B cell (primary cell): ENCODE data around the gene SPEG. TPM values are rescaled to one million over a fixed set of nuclear protein-coding genes. Genes with fewer than 3 reads are reported as not detected.

Source experiments
- ATAC-seq: fragments of 200-7000 bp; cut with Tn5 transposase; one replicate; pipeline ENCODE4 v1.10.0; 2021; ENCODE audit warnings: low read depth, mild to moderate bottlenecking, moderate number of reproducible peaks, moderate library complexity
- CTCF ChIA-PET: fragments of 350-600 bp; sonication (Branson Sonifier 250); formaldehyde crosslinking; loops from one replicate; lab custom pipeline; 2021; ENCODE audit warnings: antibody characterized with exemption, inconsistent platforms; lab: Charles Lee
- POLR2A ChIA-PET: fragments of 350-600 bp; sonication (Branson Sonifier 250); formaldehyde crosslinking; loops from one replicate; lab custom pipeline; 2021; ENCODE audit warnings: antibody characterized with exemption; lab: Charles Lee
- DNase-seq: peaks from one replicate; pipeline ENCODE4 v3.0.0; 2013
- H2AFZ ChIP-seq: 2 replicates; pipeline ENCODE4 v1.6.1; 2012; ENCODE audit warnings: mild to moderate bottlenecking, low read depth, low read length; ENCODE audit not compliant: insufficient read depth, poor library complexity, severe bottlenecking
- H3K27ac ChIP-seq, 2 donors: 1 replicate in 1 of 2; 2 replicates in 1 of 2; pipeline ENCODE4 v1.5.1; 2012 to 2013; ENCODE audit warnings: low read length in 2 of 2, mild to moderate bottlenecking in 2 of 2, moderate library complexity in 1 of 2
- H3K27me3 ChIP-seq, 4 experiments: fragments of 200-600 bp in 1 of 4; sonication (generic) in 1 of 4; replicated peaks in 1 of 4; 1 replicate in 2 of 4; 2 replicates in 2 of 4; pipeline versions ENCODE4 v1.6.1 to v1.7.0; 2013 to 2016; ENCODE audit warnings: low read length in 3 of 4, mild to moderate bottlenecking in 2 of 4, mixed read lengths in 1 of 4, moderate library complexity in 1 of 4; ENCODE audit not compliant: insufficient read depth in 4 of 4, control insufficient read depth in 3 of 4; ENCODE audit errors: control extremely low read depth in 1 of 4
- H3K36me3 ChIP-seq, 2 experiments: replicated peaks in 1 of 2; 1 replicate in 1 of 2; 2 replicates in 1 of 2; pipeline versions ENCODE4 v1.6.1 to v1.7.1; 2013; ENCODE audit warnings: low read length in 1 of 2; ENCODE audit not compliant: insufficient read depth in 2 of 2, control insufficient read depth in 1 of 2; ENCODE audit errors: control extremely low read depth in 1 of 2, extremely low read depth in 1 of 2
- H3K4me1 ChIP-seq, 2 donors: fragments of 200-600 bp in 1 of 2; sonication (generic) in 1 of 2; 1 replicate in 1 of 2; 2 replicates in 1 of 2; pipeline versions ENCODE4 v1.5.1 to v1.6.1; 2013 to 2017; ENCODE audit warnings: low read length in 2 of 2; ENCODE audit not compliant: control insufficient read depth in 2 of 2, insufficient read depth in 2 of 2
- H3K4me2 ChIP-seq: replicated peaks from 2 replicates; pipeline ENCODE3; 2012; ENCODE audit warnings: mild to moderate bottlenecking, low read depth, low read length; ENCODE audit not compliant: poor library complexity, severe bottlenecking
- H3K4me3 ChIP-seq, 5 experiments: fragments of 200-600 bp in 1 of 5; sonication (generic) in 1 of 5; 1 replicate in 3 of 5; 2 replicates in 2 of 5; pipeline versions ENCODE4 v1.5.1 to v1.7.0; 2011 to 2016; ENCODE audit warnings: low read length in 4 of 5, mild to moderate bottlenecking in 4 of 5, low read depth in 2 of 5, control low read depth in 1 of 5, moderate library complexity in 1 of 5; ENCODE audit not compliant: insufficient read depth in 1 of 5; ENCODE audit errors: control extremely low read depth in 1 of 5, extremely low read depth in 1 of 5
- H3K79me2 ChIP-seq: fragments of 200-600 bp; sonication (generic); one replicate; pipeline ENCODE4 v1.6.0; 2016; ENCODE audit warnings: low read length; ENCODE audit not compliant: control insufficient read depth, insufficient read depth
- H3K9ac ChIP-seq: fragments of 200-600 bp; sonication (generic); 2 replicates; pipeline ENCODE4 v1.6.1; 2017; ENCODE audit warnings: mild to moderate bottlenecking, low read length, moderate library complexity
- H3K9me3 ChIP-seq, 3 donors: one replicate each; pipeline versions ENCODE4 v1.6.1 to v1.7.1; 2013; ENCODE audit warnings: low read length in 2 of 3; ENCODE audit not compliant: control insufficient read depth in 2 of 3, insufficient read depth in 1 of 3; ENCODE audit errors: control extremely low read depth in 1 of 3
- H4K20me1 ChIP-seq: 2 replicates; pipeline ENCODE4 v1.6.0; 2012; ENCODE audit warnings: mild to moderate bottlenecking, low read length; ENCODE audit not compliant: insufficient read depth, control insufficient read depth, poor library complexity, severe bottlenecking
- H3K27ac Mint-ChIP-seq: one replicate; pipeline ENCODE4 v1.8.0; 2021; ENCODE audit warnings: mixed read lengths
- H3K27me3 Mint-ChIP-seq: one replicate; pipeline ENCODE4 v1.8.0; 2021; ENCODE audit warnings: mixed read lengths
- H3K4me1 Mint-ChIP-seq: one replicate; pipeline ENCODE4 v1.8.0; 2021; ENCODE audit warnings: mixed read lengths
- H3K4me3 Mint-ChIP-seq: one replicate; pipeline ENCODE4 v1.8.0; 2021; ENCODE audit warnings: mixed read lengths
- H3K9me3 Mint-ChIP-seq: one replicate; pipeline ENCODE4 v1.8.0; 2022; ENCODE audit warnings: mixed read lengths; ENCODE audit not compliant: insufficient read depth
- CTCF ChIP-seq: fragments of 200-600 bp; IDR thresholded peaks from one replicate; pipeline ENCODE4 v1.8.0; 2022; ENCODE audit warnings: antibody characterized with exemption, mild to moderate bottlenecking
- EZH2 ChIP-seq: IDR thresholded peaks from 2 replicates; pipeline ENCODE4 v1.6.1; 2012; ENCODE audit warnings: borderline replicate concordance, low read depth, mild to moderate bottlenecking, moderate library complexity, low read length; ENCODE audit not compliant: insufficient read depth, poor library complexity, severe bottlenecking
- WGBS: methylation state at CpG from one replicate; pipeline ENCODE4 v1.1.5; 2013; ENCODE audit warnings: missing lambda C conversion rate; ENCODE audit not compliant: insufficient coverage; 5-methylcytosine and 5-hydroxymethylcytosine counted together
- intact Hi-C: fragments of 100-400 bp; cut with micrococcal nuclease; formaldehyde crosslinking; loops from one replicate; pipeline ENCODE4 v1.10.0; 2022
- polyA plus RNA-seq: library from polyadenylated mRNA; depleted of rRNA; stranded (reverse); fragments of >200 nt; gene quantifications from 2 replicates; pipeline ENCODE4 v1.2.3, GENCODE V29; 2012
- total RNA-seq, 2 donors: library from RNA; stranded (reverse); fragments of 120-200 nt in 1 of 2; gene quantifications; 1 replicate in 1 of 2; 2 replicates in 1 of 2; pipeline versions ENCODE4 v1.2.3 to v1.2.4, GENCODE V29; 2013 to 2022

The SPEG gene
- total and polyA plus RNA-seq, 2 donors (not counting 1 experiment from before 2014, with no cell fraction given), result 0.03 to 0.74 TPM

GRCh38 chr2:219388121-219388906, 46.3 kb upstream of the SPEG start:
- Mint-ChIP-seq H3K4me1 (peaks cover 13% of the 10 kb centered on the region), H3K4me3 (peak overlapping the region; percentile 95), H3K27me3 (peaks cover 5% of the 10 kb centered on the region), H3K27ac (peak overlapping the region; percentile 93), H3K9me3 (no peaks in the 10 kb centered on the region)
- Histone ChIP-seq H2AFZ (peak overlapping the region; percentile 92), H3K27ac (peak overlapping the region; percentile 62 to 85), H3K9me3 (peaks cover 0 to 3% (median 0%) of the 10 kb centered on the region in 3 donors), H3K36me3 (peaks cover 0 to 30% of the 10 kb centered on the region in 2 experiments), H3K27me3 (peaks cover 0 to 3% (median 0%) of the 10 kb centered on the region in 4 experiments), H3K4me2 (peak overlapping the region; percentile 77), H3K4me3 (peak overlapping the region in 4 of 5 experiments; percentile 23 to 50 (median 45)), H3K79me2 (peaks cover 19% of the 10 kb centered on the region), H3K9ac (peak overlapping the region; percentile 55), H3K4me1 (peaks cover 15 to 18% of the 10 kb centered on the region in 2 donors), H4K20me1 (no peaks in the 10 kb centered on the region)
- ATAC-seq (peak; percentile 77), DNase-seq (peak; percentile 99)
- WGBS, result under 1% methylated on average over 50 of the region's 78 CpGs
- ChIA-PET POLR2A (interaction anchor here (0.6 to 2.6 kb wide), 15 partner anchors 16 to 1162 kb away, joined by 3 to 12 read pairs (median 4); partner anchors contain the start of genes CNPPD1, DNAJB2, GLB1L and GMPPA), CTCF (interaction anchor here (0.7 to 6.0 kb wide), 22 partner anchors 10 to 987 kb away, joined by 3 to 32 read pairs (median 4); partner anchors contain the start of genes BCS1L, DNAJB2, GLB1L and STK16)
- intact Hi-C loops, result loop anchor here (1.0 to 5.0 kb wide), 12 partner anchors 91 to 1171 kb away; partner anchors contain the start of genes ANKZF1, ARPC2, ATG9A and BCS1L
- TF ChIP-seq EZH2 (no peak), CTCF (peak; percentile 70)
